Stimulated activated CD8-positive, alpha-beta memory T cell treated with anti-CD3 and anti-CD28 coated beads, Interleukin-15, amount 100 ng/mL, for 4 hours (primary cell): ENCODE data around the gene NPB.

ENCODE experiments used
- DNase-seq, 2 donors: peaks; one replicate each; pipeline ENCODE4 v3.0.0-alpha.2; 2020; ENCODE audit warnings: low read depth in 2 of 2

The NPB gene

GRCh38 chr17:81898885-81899284 lies 3.2 kb upstream of the NPB start:
- no peak for DNase-seq

DNA sequence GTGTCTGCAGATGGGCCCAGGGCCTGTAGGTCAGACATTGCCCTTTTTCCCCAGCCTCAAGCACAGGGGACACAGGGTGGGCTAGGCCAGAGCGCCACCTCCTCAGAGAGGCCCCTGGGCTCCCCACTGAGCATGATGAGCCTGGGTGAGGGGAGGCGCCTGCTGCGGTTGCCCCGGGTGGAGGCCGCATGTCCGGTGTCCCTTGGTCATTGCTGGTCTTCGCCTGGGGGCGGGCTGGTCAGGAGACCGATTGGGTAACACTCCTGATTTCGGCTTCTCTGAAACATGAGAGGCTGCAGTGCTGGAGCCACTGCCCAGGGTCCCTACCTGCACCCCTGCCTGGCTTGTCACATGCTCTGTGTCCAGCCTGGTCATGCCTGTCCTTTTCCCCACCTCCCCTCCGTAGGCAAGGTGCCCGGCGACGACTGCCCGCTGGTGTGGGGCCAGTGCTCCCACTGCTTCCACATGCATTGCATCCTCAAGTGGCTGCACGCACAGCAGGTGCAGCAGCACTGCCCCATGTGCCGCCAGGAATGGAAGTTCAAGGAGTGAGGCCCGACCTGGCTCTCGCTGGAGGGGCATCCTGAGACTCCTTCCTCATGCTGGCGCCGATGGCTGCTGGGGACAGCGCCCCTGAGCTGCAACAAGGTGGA lies 2.4 kb upstream of the NPB start:
- no peak for DNase-seq

DNA sequence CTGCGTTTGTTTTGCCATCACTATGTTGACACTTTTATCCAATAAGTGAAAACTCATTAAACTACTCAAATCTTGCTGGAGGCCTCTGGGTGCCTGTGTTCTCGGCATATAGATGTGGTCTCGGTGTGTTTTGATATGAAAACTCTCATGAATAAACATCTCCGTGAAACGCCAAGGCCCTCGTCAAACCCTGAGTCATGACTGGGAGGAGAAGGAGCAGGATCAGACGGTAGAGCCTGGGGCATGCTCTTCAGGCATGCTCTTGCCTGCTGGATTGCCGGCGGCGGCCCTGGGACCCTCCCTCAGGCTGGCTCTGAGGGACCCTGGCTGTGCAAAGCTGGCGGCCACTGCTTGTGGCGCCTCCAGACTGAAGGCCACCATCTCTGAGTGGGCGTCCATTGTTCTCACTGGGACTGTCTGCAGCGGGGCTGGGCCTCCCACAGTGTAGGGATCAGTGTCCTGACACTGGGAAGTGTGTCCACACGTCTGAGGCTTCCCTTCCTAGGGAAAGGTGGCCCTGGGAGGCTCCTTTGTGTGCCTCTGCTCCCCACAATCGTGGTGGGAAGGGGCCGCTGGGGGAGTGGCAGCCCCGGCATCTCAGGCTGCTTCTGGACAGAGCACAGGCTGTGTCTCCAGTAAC lies 1.7 kb upstream of the NPB start:
- no peak for DNase-seq

GRCh38 chr17:81901167-81902022 lies 643 bp upstream of the NPB start:
- DNase-seq, result no peak

DNA sequence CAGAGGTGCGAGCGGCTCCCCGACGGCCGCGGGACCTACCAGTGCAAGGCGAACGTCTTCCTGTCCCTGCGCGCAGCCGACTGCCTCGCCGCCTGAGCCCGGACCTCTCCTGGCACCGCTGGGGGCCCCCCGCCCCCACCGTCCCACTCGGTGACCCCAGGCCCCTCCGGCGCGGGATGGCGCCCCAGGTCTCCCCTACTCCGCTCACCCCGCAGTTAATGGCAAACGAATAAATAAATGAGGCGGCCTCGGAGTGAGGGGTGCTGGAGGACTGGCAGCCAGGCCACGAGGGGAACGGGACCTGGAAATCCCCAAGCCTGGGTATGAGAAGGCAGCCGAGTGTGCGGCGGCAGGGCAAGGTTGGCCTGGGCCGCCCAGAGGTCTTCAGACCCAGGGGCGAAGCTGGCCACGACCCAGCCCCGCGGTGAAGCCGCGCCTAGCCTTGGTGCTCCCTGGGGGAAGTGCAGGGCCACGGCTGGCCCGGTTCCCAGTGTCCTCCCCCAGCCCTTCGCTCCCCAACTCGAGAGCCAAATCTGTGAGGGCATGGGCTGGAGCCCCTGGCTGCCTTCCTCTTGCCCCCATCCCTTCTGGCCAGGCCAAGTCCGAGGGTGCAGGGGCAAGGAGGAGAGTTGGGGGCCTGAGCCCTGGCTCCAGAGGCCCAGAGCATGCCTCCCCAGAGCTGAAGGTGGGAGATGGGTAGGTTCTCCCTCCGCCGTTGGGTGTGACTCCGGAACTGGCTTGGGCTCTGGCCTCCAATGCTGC lies 796 bp downstream of the NPB start:
- DNase-seq, result no peak

- DNase-seq, result no peak
Measured at GRCh38 chr17:81903415-81903831, 1.4 kb downstream of the NPB start.

- no peak for DNase-seq
Measured at GRCh38 chr17:81903896-81904599, 2.0 kb downstream of the NPB start.

DNA sequence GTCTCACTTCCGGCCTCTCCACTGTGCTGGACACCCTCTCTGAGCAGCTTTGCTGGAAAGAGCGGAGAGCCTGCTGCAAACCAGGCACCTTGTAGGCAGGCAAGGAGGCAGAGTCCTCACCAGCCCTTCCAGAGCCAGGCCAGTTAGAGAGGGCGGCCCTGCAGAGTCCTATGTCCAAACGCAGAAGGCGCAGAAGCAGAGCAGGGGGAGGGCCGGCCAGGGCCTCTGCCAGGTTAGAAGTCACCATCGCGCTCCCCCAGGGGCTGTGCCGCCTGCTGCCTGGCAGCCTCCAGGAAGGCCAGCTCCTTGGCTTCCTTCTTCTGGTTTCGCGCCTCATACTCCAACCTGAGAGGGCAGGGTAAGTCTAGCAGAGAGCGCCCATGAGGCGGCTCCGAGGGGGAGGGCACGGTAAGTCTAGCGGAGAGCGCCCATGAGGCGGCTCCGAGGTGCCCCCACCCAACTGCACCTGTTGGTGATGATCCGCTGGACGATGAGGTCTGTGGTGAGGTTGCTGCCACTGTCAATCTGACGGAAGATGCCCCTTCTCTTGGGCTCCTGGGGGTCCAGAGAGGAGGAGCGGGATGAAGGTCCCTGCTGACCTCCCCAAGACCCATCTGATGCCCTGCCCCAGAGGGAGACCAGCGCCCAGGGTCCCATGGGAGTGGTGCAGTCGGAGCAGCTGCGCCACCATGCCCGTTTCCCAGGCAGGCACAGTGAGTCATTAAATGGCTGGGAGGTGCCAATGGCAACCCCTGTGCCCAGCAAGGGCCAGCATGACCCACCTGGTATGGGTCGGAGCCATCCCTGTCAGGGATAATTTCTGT lies 2.8 kb downstream of the NPB start:
- DNase-seq, result no peak

DNA sequence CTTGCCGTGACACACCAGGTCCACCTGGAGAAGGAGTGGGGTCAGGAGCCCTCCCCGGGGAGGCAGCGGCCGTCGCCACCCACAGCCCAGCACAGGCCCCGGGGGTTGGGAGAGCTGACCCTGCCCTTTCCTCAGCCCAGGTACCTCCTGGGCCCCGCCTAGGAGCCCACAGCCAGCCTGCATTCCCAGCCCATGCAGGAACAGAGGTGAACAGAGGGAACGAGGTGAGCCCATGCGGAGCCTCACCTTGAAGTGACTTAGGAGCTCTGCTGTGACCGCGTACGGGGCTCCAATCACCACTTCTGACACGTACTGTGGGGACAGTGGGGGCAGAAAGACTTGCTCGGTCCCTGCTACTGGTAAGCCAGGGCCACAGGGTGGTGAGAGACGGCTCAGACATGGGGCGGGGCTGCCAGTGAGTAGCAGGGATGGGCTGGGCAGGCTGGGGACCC lies 3.4 kb downstream of the NPB start:
- no peak for DNase-seq

- DNase-seq, result no peak
Measured at GRCh38 chr17:81905993-81906392, 4.0 kb downstream of the NPB start.

DNA sequence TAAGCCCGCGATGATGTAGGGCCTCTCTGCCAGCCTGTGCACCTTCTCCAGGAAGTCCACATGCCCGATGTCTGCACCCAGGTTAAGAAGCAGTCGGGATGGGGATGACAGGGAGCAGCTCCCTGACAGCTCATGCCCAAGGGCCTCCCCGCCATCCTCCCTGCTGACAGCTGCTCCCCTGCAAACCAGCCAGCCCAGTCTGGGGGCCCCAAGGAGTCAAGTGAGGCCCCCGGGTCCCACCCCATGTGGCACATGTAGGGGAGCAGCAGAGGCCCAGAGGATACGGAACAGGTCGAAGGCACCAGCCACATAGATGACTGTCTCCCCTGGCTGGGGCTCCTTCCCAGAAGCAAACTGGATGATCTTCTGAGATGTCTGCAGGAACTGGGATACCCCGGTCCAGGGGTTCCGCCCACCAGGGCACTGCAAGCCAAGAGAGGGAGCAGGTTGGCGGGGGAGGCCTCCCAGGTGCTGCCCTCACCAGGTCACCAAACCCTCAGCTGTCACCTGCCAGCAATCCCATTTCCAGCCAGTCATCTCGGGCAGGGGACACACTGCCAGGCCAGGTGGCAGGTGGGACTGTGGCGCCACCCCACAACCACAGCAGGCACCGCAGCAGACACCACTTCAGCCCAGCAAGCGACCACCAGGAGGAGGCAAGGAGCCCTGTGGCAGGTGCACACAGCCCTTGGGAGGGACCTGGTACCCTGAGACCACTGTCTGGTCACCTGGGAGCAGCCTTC lies 4.6 kb downstream of the NPB start:
- DNase-seq, result no peak

GRCh38 chr17:81907219-81908145 lies 5.4 kb downstream of the NPB start:
- DNase-seq, result no peak

DNA sequence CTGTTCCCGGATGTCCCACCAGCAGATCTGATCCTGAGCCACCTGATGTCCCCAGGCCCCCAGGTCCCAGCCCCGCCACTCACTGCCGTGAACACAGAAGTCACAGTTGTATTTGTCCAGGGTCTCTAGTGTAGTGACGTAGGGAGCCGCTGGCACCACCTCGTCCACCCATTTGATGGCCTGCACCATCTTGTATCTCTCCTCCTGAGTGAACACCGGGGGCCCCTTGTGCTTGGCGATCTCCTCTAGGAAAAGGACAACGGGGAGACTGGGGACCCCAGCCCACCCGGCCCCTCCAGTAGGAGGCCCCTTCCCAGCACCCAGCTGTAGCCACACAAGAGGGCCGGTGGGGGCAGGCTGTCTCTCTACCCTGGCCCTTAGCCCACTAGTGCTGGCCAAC lies 6.8 kb downstream of the NPB start:
- DNase-seq, result no peak

DNA sequence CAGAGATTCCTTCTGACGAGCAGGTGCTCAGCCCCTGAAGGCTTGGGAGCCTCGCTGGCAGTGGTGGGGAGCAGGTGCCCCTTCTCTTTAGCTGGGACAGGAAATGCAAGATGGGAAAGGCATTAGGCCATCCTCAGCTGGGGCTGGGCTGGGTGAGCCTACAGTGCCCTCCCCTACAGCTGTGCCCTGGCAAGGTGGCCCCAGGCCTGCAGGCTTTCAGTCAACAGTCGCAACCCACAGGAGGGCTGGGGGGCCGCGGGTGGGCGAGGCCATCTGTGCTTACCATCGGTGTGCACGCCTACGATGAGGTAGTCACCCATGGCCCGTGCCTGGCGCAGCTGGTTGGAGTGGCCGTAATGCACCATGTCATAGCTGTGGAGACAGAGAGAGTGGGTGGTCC lies 7.2 kb downstream of the NPB start:
- DNase-seq, result no peak

- no peak for DNase-seq
Measured at GRCh38 chr17:81909966-81910839, 8.2 kb downstream of the NPB start.

DNA sequence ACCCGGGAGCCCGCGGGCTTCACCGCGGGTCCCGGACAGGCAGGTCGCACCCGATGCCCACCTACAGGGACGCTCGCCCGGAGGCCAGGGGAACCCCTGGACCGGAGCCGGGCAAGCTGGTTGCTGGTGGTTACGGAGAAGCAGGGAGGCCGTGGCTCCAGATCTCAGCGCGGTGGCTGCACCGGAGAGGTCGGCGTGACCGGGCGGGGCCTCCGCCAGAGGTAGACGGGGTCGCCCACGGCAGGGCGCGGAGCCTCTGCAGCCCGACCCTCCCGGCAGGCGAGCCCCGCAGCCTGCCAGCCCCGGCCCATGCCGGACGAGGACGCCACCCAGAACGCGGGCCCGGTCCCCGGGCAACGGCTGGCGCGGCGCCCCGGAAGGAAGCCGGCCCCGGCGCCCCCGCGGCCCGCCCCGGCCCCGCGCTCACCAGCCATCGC lies 8.8 kb downstream of the NPB start:
- DNase-seq, result no peak

- peak; percentile 83 to 87 for DNase-seq
Measured at GRCh38 chr17:81911277-81911961, 9.4 kb downstream of the NPB start, which contains the start of gene PCYT2. Gene PCYT2 (minus strand): TSS chr17:81911399. CDS start chr17:81911355, 44 bp downstream.
